SK-N-SH (cell line): Measurements from ENCODE around the gene IDE. TPM values are rescaled to one million over a fixed set of nuclear protein-coding genes. Genes with fewer than 3 reads are reported as not detected.

Experiments used
- CTCF ChIA-PET: fragments of 300-600, 350-600 bp; formaldehyde crosslinking; extraction: SDS; loops from one replicate; lab custom pipeline; 2021; lab: Yijun Ruan, JAX
- POLR2A ChIA-PET: fragments of 350-600 bp; sonication (Branson Sonifier 250); formaldehyde crosslinking; extraction: SDS; loops from one replicate; lab custom pipeline; 2020; ENCODE audit warnings: antibody characterized with exemption, inconsistent platforms; lab: Yijun Ruan, JAX
- DNase-seq: peaks from one replicate; pipeline ENCODE4 v3.0.0; 2012
- H2AFZ ChIP-seq: fragments of 200-600 bp; sonication (generic); 2 replicates; pipeline ENCODE4 v1.8.1; 2016; ENCODE audit warnings: antibody characterized with exemption, mild to moderate bottlenecking, low read depth
- H3F3A ChIP-seq: fragments of 200-600 bp; sonication (generic); replicated peaks from 2 replicates; pipeline ENCODE3; 2016; ENCODE audit warnings: antibody characterized with exemption, mild to moderate bottlenecking; ENCODE audit not compliant: insufficient read depth
- H3K27ac ChIP-seq, 2 experiments: fragments of 200-500 bp in 1 of 2; fragments of 200-600 bp in 1 of 2; sonication (Bioruptor generic) in 1 of 2; sonication (generic), shearing (Covaris generic) in 1 of 2; 2 replicates each; pipeline versions ENCODE4 v1.5.1 to v1.6.1; 2014 to 2016; ENCODE audit warnings: low read depth in 2 of 2, inconsistent platforms in 1 of 2, low read length in 1 of 2, mild to moderate bottlenecking in 1 of 2, mixed read lengths in 1 of 2
- H3K27me3 ChIP-seq: fragments of 200-600 bp; sonication (generic), shearing (Covaris generic); 2 replicates; pipeline ENCODE4 v1.6.1; 2016; ENCODE audit warnings: mixed run types; ENCODE audit not compliant: insufficient read depth
- H3K36me3 ChIP-seq, 2 experiments: fragments of 200-500 bp in 1 of 2; fragments of 200-600 bp in 1 of 2; sonication (Bioruptor generic) in 1 of 2; sonication (generic) in 1 of 2; replicated peaks in 1 of 2; 2 replicates each; pipeline versions ENCODE3 to v1.5.1; 2014 to 2016; ENCODE audit warnings: low read length in 1 of 2, mild to moderate bottlenecking in 1 of 2; ENCODE audit not compliant: insufficient read depth in 2 of 2, control insufficient read depth in 1 of 2
- H3K4me1 ChIP-seq, 2 experiments: fragments of 200-500 bp in 1 of 2; fragments of 200-600 bp in 1 of 2; sonication (Bioruptor generic) in 1 of 2; sonication (generic), shearing (Covaris generic) in 1 of 2; 2 replicates each; pipeline versions ENCODE4 v1.5.1 to v1.6.1; 2014 to 2016; ENCODE audit warnings: low read depth in 1 of 2, low read length in 1 of 2, mixed run types in 1 of 2; ENCODE audit not compliant: insufficient read depth in 2 of 2, control insufficient read depth in 1 of 2
- H3K4me2 ChIP-seq: fragments of 200-600 bp; sonication (generic), shearing (Covaris generic); 2 replicates; pipeline ENCODE4 v1.6.1; 2017; ENCODE audit warnings: mixed run types
- H3K4me3 ChIP-seq, 2 experiments: fragments of 200-500 bp in 1 of 2; fragments of 200-600 bp in 1 of 2; sonication (Bioruptor generic) in 1 of 2; sonication (generic), shearing (Covaris generic) in 1 of 2; 2 replicates each; pipeline versions ENCODE4 v1.5.1 to v1.8.1; 2014 to 2016; ENCODE audit warnings: low read depth in 2 of 2, inconsistent platforms in 1 of 2, low read length in 1 of 2, mild to moderate bottlenecking in 1 of 2, mixed read lengths in 1 of 2, moderate library complexity in 1 of 2
- H3K79me2 ChIP-seq: fragments of 200-600 bp; sonication (generic); 2 replicates; pipeline ENCODE4 v1.8.1; 2017; ENCODE audit warnings: mild to moderate bottlenecking; ENCODE audit not compliant: insufficient read depth
- H3K9ac ChIP-seq: fragments of 200-600 bp; sonication (generic); 2 replicates; pipeline ENCODE4 v1.6.1; 2017; ENCODE audit warnings: mixed run types
- H3K9me2 ChIP-seq: fragments of 200-600 bp; sonication (generic); 2 replicates; pipeline ENCODE4 v1.6.1; 2017; ENCODE audit warnings: mixed run types
- H3K9me3 ChIP-seq: fragments of 200-600 bp; sonication (generic); 2 replicates; pipeline ENCODE4 v1.6.1; 2017; ENCODE audit warnings: mixed run types, mild to moderate bottlenecking, moderate library complexity
- H4K20me1 ChIP-seq: fragments of 200-600 bp; sonication (generic); 2 replicates; pipeline ENCODE4 v1.6.1; 2017; ENCODE audit warnings: mild to moderate bottlenecking, mixed run types; ENCODE audit not compliant: insufficient read depth
- FOXM1 ChIP-seq: IDR thresholded peaks from 2 replicates; pipeline ENCODE4 v1.4.0; 2012; ENCODE audit warnings: low read depth, mild to moderate bottlenecking
- GATA2 ChIP-seq: sonication (generic); formaldehyde crosslinking; IDR thresholded peaks from 2 replicates; pipeline ENCODE4 v1.5.0; 2020; ENCODE audit warnings: mild to moderate bottlenecking, missing genetic modification reagents
- MEF2A ChIP-seq: IDR thresholded peaks from 2 replicates; pipeline ENCODE4 v1.4.0; 2012; ENCODE audit warnings: low read depth, borderline replicate concordance
- MXI1 ChIP-seq: IDR thresholded peaks from 2 replicates; pipeline ENCODE4 v1.6.1; 2012; ENCODE audit warnings: mild to moderate bottlenecking, low read depth, low read length, improper control_type of control experiment
- NRF1 ChIP-seq: IDR thresholded peaks from 2 replicates; pipeline ENCODE4 v1.6.1; 2012; ENCODE audit warnings: low read depth, mild to moderate bottlenecking, low read length
- SIN3A ChIP-seq: IDR thresholded peaks from 2 replicates; pipeline ENCODE4 v1.6.1; 2012; ENCODE audit warnings: low read depth, mild to moderate bottlenecking, low read length, moderate library complexity, borderline replicate concordance
- SMC3 ChIP-seq: IDR thresholded peaks from 2 replicates; pipeline ENCODE4 v1.6.1; 2012; ENCODE audit warnings: low read depth, low read length, improper control_type of control experiment
- YY1 ChIP-seq: IDR thresholded peaks from 2 replicates; pipeline ENCODE4 v1.4.0; 2012; ENCODE audit warnings: low read depth, mild to moderate bottlenecking
- WGBS: methylation state at CpG from one replicate; pipeline ENCODE4 v1.1.6; 2017; ENCODE audit warnings: low lambda C conversion rate; 5-methylcytosine and 5-hydroxymethylcytosine counted together
- polyA plus RNA-seq, 3 experiments: library from polyadenylated mRNA; depleted of rRNA; stranded (reverse); fragments of >200 nt; gene quantifications; 2 replicates each; pipeline ENCODE4 v1.2.3, GENCODE V29; 2012
- TF ChIP-seq, protein P1 (sequence below): IDR thresholded peaks from 2 replicates; pipeline ENCODE4; 2012
- TF ChIP-seq, protein P2 (sequence below): fragments of 200-600 bp; sonication (generic); IDR thresholded peaks from 2 replicates; pipeline ENCODE4 v1.6.1; 2017; ENCODE audit warnings: antibody characterized with exemption, mild to moderate bottlenecking, moderate library complexity
- TF ChIP-seq, protein P3 (sequence below): IDR thresholded peaks from 2 replicates; pipeline ENCODE4 v1.4.0; 2012; ENCODE audit warnings: low read depth, borderline replicate concordance
- TF ChIP-seq, protein P4 (sequence below): IDR thresholded peaks from 2 replicates; pipeline ENCODE4 v1.6.1; 2012; ENCODE audit warnings: mild to moderate bottlenecking, low read depth, low read length, moderate library complexity

IDE gene
- polyA plus RNA-seq, 1 of the 3 experiments (the other 2 are of a cell fraction): 9.3 TPM

DNA sequence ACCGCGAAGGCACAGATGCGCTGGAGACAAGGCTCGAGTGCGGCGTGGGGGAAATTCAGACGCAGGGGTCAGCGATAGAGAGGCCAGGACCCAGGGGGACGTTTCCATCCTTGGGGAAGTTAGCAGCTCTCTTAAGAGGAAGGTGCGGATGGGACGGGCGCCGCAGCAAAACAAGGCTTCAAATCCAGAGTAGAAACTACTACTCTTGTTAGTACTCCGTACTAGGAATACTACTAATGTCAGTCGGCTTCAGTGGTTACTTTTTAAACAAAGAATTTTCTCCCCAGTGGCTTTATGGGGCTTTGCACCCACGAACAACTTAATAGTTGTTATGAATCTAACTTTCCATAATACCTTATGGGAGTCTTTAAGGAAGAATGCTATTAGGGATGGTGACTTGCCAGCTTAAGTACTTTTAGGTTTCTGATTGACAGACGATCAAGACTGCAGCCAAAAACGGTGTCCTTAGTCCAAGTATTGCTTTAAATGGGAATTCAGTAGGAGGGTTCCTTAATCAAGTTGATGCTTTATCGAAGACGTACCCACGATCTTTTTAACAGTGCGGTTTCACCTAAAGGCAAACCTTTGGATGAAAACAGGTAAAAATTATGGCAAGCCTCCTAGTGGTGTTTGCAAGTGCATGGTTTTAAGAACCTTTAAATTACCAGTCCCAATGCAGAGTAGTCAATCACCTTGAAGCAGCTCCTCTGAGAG, 812 bp upstream of the IDE start:
- H3K9me2 ChIP-seq: no peaks in the 10 kb centered on the region
- H3K27ac ChIP-seq: peak overlapping the region; percentile 94 to 96
- peak overlapping the region; percentile 74 for H2AFZ ChIP-seq
- H3K79me2 ChIP-seq: peaks cover 37% of the 10 kb centered on the region
- H3K9ac ChIP-seq: peak overlapping the region; percentile 94
- H3F3A ChIP-seq: peaks cover 13% of the 10 kb centered on the region
- peak; percentile 86 for DNase-seq
- 3% methylated on average over 20 of the region's 22 CpGs for WGBS
- peaks cover 0 to under 1% of the 10 kb centered on the region in 2 experiments for H3K36me3 ChIP-seq
- no peaks in the 10 kb centered on the region for H3K9me3 ChIP-seq
- H3K4me1 ChIP-seq: peaks cover 0 to 8% of the 10 kb centered on the region in 2 experiments; a peak in 2 of 4 replicates
- POLR2A ChIA-PET: interaction anchor here (1.0 to 1.4 kb wide), 3 partner anchors 17 to 274 kb away, joined by 4 to 7 read pairs (median 6); partner anchors contain the start of gene EXOC6
- TF ChIP-seq FOXM1 (0 out of 2 replicates have a peak, but pooled peaks have one; percentile 21), NRF1 (0 out of 2 replicates have a peak, but pooled peaks have one; percentile 22), SMC3 (no peak), SIN3A (peak; percentile 66; the same call in 1 of the 2 replicates), MXI1 (peak; percentile 71), MEF2A (no peak), GATA2 (CRISPR knock-in tag) (peak; percentile 47; the same call in 1 of the 2 replicates), YY1 (no peak)
- TF ChIP-seq, protein P1, sequence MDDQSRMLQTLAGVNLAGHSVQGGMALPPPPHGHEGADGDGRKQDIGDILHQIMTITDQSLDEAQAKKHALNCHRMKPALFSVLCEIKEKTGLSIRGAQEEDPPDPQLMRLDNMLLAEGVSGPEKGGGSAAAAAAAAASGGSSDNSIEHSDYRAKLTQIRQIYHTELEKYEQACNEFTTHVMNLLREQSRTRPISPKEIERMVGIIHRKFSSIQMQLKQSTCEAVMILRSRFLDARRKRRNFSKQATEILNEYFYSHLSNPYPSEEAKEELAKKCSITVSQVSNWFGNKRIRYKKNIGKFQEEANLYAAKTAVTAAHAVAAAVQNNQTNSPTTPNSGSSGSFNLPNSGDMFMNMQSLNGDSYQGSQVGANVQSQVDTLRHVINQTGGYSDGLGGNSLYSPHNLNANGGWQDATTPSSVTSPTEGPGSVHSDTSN: peak; percentile 42; the same call in 1 of the 2 replicates
- TF ChIP-seq, protein P2, sequence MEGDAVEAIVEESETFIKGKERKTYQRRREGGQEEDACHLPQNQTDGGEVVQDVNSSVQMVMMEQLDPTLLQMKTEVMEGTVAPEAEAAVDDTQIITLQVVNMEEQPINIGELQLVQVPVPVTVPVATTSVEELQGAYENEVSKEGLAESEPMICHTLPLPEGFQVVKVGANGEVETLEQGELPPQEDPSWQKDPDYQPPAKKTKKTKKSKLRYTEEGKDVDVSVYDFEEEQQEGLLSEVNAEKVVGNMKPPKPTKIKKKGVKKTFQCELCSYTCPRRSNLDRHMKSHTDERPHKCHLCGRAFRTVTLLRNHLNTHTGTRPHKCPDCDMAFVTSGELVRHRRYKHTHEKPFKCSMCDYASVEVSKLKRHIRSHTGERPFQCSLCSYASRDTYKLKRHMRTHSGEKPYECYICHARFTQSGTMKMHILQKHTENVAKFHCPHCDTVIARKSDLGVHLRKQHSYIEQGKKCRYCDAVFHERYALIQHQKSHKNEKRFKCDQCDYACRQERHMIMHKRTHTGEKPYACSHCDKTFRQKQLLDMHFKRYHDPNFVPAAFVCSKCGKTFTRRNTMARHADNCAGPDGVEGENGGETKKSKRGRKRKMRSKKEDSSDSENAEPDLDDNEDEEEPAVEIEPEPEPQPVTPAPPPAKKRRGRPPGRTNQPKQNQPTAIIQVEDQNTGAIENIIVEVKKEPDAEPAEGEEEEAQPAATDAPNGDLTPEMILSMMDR: peak; percentile 22; the same call in 1 of the 2 replicates
- TF ChIP-seq, protein P3, sequence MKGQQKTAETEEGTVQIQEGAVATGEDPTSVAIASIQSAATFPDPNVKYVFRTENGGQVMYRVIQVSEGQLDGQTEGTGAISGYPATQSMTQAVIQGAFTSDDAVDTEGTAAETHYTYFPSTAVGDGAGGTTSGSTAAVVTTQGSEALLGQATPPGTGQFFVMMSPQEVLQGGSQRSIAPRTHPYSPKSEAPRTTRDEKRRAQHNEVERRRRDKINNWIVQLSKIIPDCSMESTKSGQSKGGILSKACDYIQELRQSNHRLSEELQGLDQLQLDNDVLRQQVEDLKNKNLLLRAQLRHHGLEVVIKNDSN: no peak
- TF ChIP-seq, protein P4, sequence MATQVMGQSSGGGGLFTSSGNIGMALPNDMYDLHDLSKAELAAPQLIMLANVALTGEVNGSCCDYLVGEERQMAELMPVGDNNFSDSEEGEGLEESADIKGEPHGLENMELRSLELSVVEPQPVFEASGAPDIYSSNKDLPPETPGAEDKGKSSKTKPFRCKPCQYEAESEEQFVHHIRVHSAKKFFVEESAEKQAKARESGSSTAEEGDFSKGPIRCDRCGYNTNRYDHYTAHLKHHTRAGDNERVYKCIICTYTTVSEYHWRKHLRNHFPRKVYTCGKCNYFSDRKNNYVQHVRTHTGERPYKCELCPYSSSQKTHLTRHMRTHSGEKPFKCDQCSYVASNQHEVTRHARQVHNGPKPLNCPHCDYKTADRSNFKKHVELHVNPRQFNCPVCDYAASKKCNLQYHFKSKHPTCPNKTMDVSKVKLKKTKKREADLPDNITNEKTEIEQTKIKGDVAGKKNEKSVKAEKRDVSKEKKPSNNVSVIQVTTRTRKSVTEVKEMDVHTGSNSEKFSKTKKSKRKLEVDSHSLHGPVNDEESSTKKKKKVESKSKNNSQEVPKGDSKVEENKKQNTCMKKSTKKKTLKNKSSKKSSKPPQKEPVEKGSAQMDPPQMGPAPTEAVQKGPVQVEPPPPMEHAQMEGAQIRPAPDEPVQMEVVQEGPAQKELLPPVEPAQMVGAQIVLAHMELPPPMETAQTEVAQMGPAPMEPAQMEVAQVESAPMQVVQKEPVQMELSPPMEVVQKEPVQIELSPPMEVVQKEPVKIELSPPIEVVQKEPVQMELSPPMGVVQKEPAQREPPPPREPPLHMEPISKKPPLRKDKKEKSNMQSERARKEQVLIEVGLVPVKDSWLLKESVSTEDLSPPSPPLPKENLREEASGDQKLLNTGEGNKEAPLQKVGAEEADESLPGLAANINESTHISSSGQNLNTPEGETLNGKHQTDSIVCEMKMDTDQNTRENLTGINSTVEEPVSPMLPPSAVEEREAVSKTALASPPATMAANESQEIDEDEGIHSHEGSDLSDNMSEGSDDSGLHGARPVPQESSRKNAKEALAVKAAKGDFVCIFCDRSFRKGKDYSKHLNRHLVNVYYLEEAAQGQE: no peak
- peaks cover under 1% of the 10 kb centered on the region; the same call in 1 of the 2 replicates for H4K20me1 ChIP-seq
- CTCF ChIA-PET: interaction anchor here (0.6 to 4.9 kb wide), 35 partner anchors 9 to 745 kb away, joined by 3 to 93 read pairs (median 5); no protein-coding TSS in a partner anchor
- peak overlapping the region; percentile 86 for H3K4me2 ChIP-seq
- H3K4me3 ChIP-seq: peak overlapping the region; percentile 75 to 96
- no peaks in the 10 kb centered on the region for H3K27me3 ChIP-seq
